Measurements from ENCODE around the gene KCTD10.
"Not testable (repeated sequence)": the region's sequence is repeated elsewhere in the genome, so short reads cannot be mapped to it uniquely, and the experiment has no call there.

Gene KCTD10

GRCh38 chr12:109446869-109447268, 30.2 kb downstream of the KCTD10 start:
- no peak for TF ChIP-seq CTCF (IDR thresholded peaks at IDR 0.05; ENCODE audit: insufficient read depth, low read length, poor library complexity, severe bottlenecking)
- Histone ChIP-seq H3K27me3 (replicated peaks; ENCODE audit: control insufficient read depth, insufficient read depth, low read length) (no peaks in the 10 kb centered on the region), H3K36me3 (ENCODE audit: control insufficient read depth, insufficient read depth, low read length) (peaks cover 13% of the 10 kb centered on the region), H3K4me3 (replicated peaks; ENCODE audit: low read depth, low read length) (no peak overlapping the region)
- no peak for DNase-seq (ENCODE audit: extremely low read depth, insufficient read length)

GRCh38 chr12:109445191-109445609, 31.9 kb downstream of the KCTD10 start:
- Histone ChIP-seq H3K27me3 (replicated peaks; ENCODE audit: control insufficient read depth, insufficient read depth, low read length) (no peaks in the 10 kb centered on the region), H3K36me3 (ENCODE audit: control insufficient read depth, insufficient read depth, low read length) (peaks cover 11% of the 10 kb centered on the region), H3K4me3 (replicated peaks; ENCODE audit: low read depth, low read length) (no peak overlapping the region)
- no peak for DNase-seq (ENCODE audit: extremely low read depth, insufficient read length)
- no peak for TF ChIP-seq CTCF (IDR thresholded peaks at IDR 0.05; ENCODE audit: insufficient read depth, low read length, poor library complexity, severe bottlenecking)

DNA sequence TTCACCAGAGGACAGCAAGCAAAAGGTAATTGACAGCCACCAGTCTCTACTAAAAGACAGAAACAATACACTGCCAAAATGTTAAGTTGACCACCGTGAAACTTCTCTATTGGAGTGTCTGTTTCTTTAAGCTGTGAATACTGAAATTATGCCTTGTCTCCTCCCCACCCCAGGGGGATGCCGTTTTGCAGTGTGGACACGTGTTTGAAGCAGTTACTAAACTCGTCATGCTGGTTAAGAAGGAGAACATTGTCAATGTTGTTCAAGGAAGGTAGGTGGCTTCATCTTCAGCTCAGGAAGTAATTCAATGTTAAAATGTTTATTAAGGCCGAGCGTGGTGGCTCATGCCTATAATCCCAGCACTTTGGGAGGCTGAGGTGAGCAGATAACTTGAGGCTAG, 32.8 kb downstream of the KCTD10 start:
- H3K27me3 ChIP-seq (replicated peaks; ENCODE audit: control insufficient read depth, insufficient read depth, low read length) = no peaks in the 10 kb centered on the region
- H3K4me3 ChIP-seq (replicated peaks; ENCODE audit: low read depth, low read length) = no peak overlapping the region
- no peak for TF ChIP-seq CTCF (IDR thresholded peaks at IDR 0.05; ENCODE audit: insufficient read depth, low read length, poor library complexity, severe bottlenecking)
- H3K36me3 ChIP-seq (ENCODE audit: control insufficient read depth, insufficient read depth, low read length) = peaks cover 10% of the 10 kb centered on the region
- no peak for DNase-seq (ENCODE audit: extremely low read depth, insufficient read length)

DNA sequence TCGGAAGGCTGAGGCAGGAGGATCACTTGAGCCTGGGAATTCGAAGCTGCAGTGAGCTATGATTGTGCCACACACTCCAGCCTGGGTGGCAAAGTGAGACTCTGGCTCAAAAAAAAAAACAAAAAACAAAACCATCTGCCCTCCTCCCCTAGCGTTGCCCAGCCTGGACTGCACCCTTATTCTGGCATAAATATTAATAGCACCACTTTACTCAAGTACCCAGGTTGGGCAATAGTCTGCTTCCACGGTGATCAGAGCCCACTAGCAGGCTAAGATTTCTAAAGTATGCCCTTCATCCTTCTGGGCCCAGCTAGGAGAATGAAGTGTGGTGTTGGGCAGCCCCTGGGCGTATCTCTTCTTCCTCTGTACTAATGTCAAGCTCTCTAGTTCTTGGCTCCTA, 33.3 kb downstream of the KCTD10 start:
- no peak for TF ChIP-seq CTCF (IDR thresholded peaks at IDR 0.05; ENCODE audit: insufficient read depth, low read length, poor library complexity, severe bottlenecking)
- Histone ChIP-seq H3K36me3 (ENCODE audit: control insufficient read depth, insufficient read depth, low read length) (peaks cover 10% of the 10 kb centered on the region), H3K4me3 (replicated peaks; ENCODE audit: low read depth, low read length) (no peak overlapping the region), H3K27me3 (replicated peaks; ENCODE audit: control insufficient read depth, insufficient read depth, low read length) (no peaks in the 10 kb centered on the region)
- no peak for DNase-seq (ENCODE audit: extremely low read depth, insufficient read length)

- Histone ChIP-seq H3K4me3 (replicated peaks; ENCODE audit: low read depth, low read length) (no peak overlapping the region), H3K27me3 (replicated peaks; ENCODE audit: control insufficient read depth, insufficient read depth, low read length) (no peaks in the 10 kb centered on the region), H3K36me3 (ENCODE audit: control insufficient read depth, insufficient read depth, low read length) (peaks cover under 1% of the 10 kb centered on the region)
- TF ChIP-seq CTCF (IDR thresholded peaks at IDR 0.05; ENCODE audit: insufficient read depth, low read length, poor library complexity, severe bottlenecking) = no peak
- no peak for DNase-seq (ENCODE audit: extremely low read depth, insufficient read length)
These were observed 36.1 kb downstream of the KCTD10 start for GRCh38 chr12:109440851-109441490.

GRCh38 chr12:109439951-109440350, 37.1 kb downstream of the KCTD10 start:
- H3K36me3 ChIP-seq (ENCODE audit: control insufficient read depth, insufficient read depth, low read length); DNase-seq (ENCODE audit: extremely low read depth, insufficient read length); H3K4me3 ChIP-seq (replicated peaks; ENCODE audit: low read depth, low read length); H3K27me3 ChIP-seq (replicated peaks; ENCODE audit: control insufficient read depth, insufficient read depth, low read length): not testable (repeated sequence)
